B cell (primary cell): ENCODE results near the gene MEGF8.

Source experiments
- EZH2 ChIP-seq: IDR thresholded peaks from 2 replicates; pipeline ENCODE4 v1.6.1; 2012; ENCODE audit warnings: borderline replicate concordance, low read depth, mild to moderate bottlenecking, moderate library complexity, low read length; ENCODE audit not compliant: insufficient read depth, poor library complexity, severe bottlenecking
- TF ChIP-seq, protein P1 (sequence below): fragments of 200-600 bp; IDR thresholded peaks from one replicate; pipeline ENCODE4 v1.8.0; 2022; ENCODE audit warnings: antibody characterized with exemption, mild to moderate bottlenecking

DNA sequence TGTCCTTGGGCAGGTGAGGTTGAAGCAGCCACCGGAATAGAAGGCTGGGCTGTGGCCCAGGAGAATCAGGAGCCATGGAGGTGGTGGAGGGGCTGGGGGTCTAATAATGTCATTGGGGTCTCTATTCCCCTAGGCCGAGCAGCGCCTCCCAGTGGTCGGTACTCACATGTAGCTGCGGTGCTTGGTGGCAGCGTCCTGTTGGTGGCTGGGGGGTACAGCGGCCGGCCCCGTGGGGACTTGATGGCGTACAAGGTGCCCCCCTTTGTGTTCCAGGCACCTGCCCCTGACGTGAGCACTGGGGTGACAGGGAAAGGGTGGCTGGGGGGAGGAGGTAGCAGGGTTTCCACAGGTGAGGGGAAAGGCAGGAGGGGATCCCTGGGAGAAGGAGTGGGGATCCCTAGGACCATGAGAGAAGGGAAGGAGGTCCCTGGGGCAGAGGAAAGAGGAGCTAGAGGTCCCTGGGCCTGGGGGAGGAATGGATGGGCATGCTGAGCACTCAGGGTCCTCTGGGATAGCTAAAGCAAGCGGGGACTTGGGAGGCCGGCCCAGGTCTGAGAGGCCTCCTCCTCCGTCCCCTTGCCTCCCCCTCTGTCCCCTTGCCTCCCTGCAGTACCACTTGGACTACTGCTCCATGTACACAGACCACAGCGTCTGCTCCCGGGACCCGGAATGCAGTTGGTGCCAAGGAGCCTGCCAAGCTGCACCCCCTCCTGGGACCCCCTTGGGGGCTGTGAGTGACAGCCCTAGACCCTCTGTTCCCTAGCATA is 18.1 kb downstream of the MEGF8 start:
- TF ChIP-seq, protein P1, sequence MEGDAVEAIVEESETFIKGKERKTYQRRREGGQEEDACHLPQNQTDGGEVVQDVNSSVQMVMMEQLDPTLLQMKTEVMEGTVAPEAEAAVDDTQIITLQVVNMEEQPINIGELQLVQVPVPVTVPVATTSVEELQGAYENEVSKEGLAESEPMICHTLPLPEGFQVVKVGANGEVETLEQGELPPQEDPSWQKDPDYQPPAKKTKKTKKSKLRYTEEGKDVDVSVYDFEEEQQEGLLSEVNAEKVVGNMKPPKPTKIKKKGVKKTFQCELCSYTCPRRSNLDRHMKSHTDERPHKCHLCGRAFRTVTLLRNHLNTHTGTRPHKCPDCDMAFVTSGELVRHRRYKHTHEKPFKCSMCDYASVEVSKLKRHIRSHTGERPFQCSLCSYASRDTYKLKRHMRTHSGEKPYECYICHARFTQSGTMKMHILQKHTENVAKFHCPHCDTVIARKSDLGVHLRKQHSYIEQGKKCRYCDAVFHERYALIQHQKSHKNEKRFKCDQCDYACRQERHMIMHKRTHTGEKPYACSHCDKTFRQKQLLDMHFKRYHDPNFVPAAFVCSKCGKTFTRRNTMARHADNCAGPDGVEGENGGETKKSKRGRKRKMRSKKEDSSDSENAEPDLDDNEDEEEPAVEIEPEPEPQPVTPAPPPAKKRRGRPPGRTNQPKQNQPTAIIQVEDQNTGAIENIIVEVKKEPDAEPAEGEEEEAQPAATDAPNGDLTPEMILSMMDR: no peak
- TF ChIP-seq EZH2: no peak
